GM12801 (cell line): ENCODE results near the gene OR2L5.

ENCODE experiments used
- CTCF ChIP-seq: IDR thresholded peaks from one replicate; pipeline ENCODE4 v1.5.1; 2011; ENCODE audit warnings: control low read depth; ENCODE audit not compliant: insufficient read length; ENCODE audit errors: extremely low read depth

OR2L5 gene

GRCh38 chr1:248015803-248016202 lies 2.3 kb downstream of the OR2L5 start:
- TF ChIP-seq CTCF, result no peak

GRCh38 chr1:248029770-248030169 lies 16.3 kb downstream of the OR2L5 start, which contains the start of gene OR2L2:
TSS of gene OR2L2 (plus strand) at chr1:248030070. CDS start at chr1:248038268, 8,198 bp downstream.
- TF ChIP-seq CTCF, result no peak

DNA sequence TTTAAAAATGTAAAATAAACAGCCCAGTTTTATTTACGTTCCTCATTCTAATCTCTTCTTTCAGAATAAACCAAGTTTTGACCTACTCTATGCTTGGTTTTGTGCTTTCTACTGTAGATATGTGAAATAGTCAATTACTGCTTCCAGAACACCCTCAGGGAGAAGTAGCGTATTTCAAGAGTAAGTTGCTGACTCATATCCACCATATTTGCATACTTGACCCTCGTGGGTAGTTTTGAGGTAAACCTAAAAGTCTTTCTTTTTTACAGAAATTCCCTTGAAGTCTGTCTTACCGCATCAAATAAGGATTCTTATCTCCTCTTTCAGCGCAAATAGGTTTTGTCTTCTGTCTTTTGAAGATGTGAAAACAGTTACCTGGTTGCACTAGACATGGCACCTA lies 31.7 kb downstream of the OR2L5 start:
- no peak for TF ChIP-seq CTCF

DNA sequence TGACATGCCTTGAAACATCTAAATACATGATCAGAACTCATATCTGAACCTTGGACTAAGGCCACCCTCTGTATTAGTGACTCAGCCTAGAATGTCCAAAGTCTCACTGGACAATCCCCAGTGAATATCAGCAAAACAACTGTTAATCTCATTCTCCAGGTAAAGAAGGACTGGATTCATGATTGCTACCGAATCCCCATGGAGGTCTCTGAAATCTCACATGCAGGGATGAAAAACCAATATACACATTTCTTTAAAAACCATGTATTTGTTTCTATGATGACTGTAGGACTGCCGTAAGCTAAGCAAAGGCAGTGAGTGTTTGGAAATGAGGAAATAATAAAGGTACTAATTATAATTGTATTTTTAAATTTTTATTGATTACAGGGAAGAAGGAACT lies 33.1 kb downstream of the OR2L5 start, which contains the start of gene OR2L3:
OR2L3 (plus strand) TSS at position 301 of the 400 bp plus-strand sequence. CDS start 13,846 bp downstream, outside the sequence.
- TF ChIP-seq CTCF, result no peak

- no peak for TF ChIP-seq CTCF
Observed at GRCh38 chr1:248047008-248047407, 33.5 kb downstream of the OR2L5 start.

DNA sequence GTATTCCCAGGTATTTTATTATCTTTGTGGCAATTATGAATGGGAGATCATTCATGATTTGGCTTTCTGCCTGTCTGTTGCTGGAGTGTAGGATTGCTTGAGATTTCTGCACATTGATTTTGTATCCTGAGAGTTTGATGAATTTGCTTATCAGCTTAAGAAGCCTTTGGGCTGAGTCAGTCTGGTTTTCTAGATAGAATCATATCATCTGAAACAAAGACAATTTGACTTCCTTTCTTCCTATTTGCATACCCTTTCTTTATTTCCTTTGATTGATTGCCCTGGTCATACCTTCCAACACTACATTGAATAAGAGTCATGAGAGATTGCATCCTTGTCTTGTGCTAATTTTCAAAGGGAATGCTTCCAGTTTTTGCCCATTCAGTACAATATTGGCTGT lies 41.2 kb downstream of the OR2L5 start:
- no peak for TF ChIP-seq CTCF

GRCh38 chr1:248055261-248055660 lies 41.8 kb downstream of the OR2L5 start:
- no peak for TF ChIP-seq CTCF

DNA sequence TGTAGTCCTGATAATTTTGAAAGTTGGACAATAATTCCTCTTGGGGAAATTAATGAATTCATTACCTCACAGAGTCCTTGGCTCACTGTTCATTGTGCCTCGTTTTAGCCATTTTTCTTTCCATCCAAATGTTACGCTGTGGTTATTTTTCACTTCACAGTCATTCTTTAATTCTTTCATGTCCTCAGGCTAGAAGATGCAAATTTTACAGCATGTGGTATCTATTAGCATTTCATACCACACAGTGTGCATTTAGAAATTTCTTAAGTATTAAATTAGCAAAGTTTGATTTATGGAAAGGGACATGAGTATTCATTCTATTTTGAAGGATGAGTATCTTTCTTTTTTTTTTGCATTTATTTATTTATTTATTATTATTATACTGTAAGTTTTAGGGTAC lies 51.6 kb downstream of the OR2L5 start:
- TF ChIP-seq CTCF, result no peak
